ENCODE results near the gene CSTF2. TPM values are rescaled to one million over a fixed set of nuclear protein-coding genes. Genes with fewer than 3 reads are reported as not detected.

Gene CSTF2
- polyA plus RNA-seq, 6 donors from 2014 or later, result 5.2 to 17.8 (median 11.0) TPM

Other genes starting within 250 kb of the CSTF2 start
- not detected for gene TNMD, start 235.5 kb upstream of the CSTF2 start, polyA plus RNA-seq (ENCODE audit: low read depth in 6 of 6)
- gene TSPAN6, start 183.6 kb upstream of the CSTF2 start, polyA plus RNA-seq (ENCODE audit: low read depth in 6 of 6), result under 1 TPM in 1 of 6 donors, not detected in 5; 0.22 TPM
- not detected for gene SRPX2, start 176.2 kb upstream of the CSTF2 start, polyA plus RNA-seq (ENCODE audit: low read depth in 6 of 6)
- under 1 TPM in 4 of 6 donors, not detected in 2; 0.08 to 0.33 (median 0.23) TPM for gene SYTL4, start 88.3 kb upstream of the CSTF2 start, polyA plus RNA-seq (ENCODE audit: low read depth in 6 of 6)
- gene NOX1, start 54.0 kb downstream of the CSTF2 start, polyA plus RNA-seq (ENCODE audit: low read depth in 6 of 6), result not detected
- gene XKRX, start 108.5 kb downstream of the CSTF2 start, polyA plus RNA-seq (ENCODE audit: low read depth in 6 of 6), result 1 to 10 TPM; 1.5 to 2.8 (median 2.3) TPM
- gene ARL13A, start 149.3 kb downstream of the CSTF2 start, polyA plus RNA-seq (ENCODE audit: low read depth in 6 of 6), result not detected
- gene TRMT2B, start 231.7 kb downstream of the CSTF2 start, polyA plus RNA-seq (ENCODE audit: low read depth in 6 of 6), result 10 to 100 TPM; 41.4 to 75.7 (median 52.0) TPM

Measured in naive B cell (primary cell).